HepG2 (cell line): ENCODE results near the gene SGCE. TPM values are rescaled to one million over a fixed set of nuclear protein-coding genes. Genes with fewer than 3 reads are reported as not detected.

Experiments used
- KDM2A ChIP-seq: sonication (generic); formaldehyde crosslinking; IDR thresholded peaks from 2 replicates; pipeline ENCODE4 v1.4.0; 2020; ENCODE audit warnings: low read depth, missing genetic modification reagents, borderline replicate concordance
- KIAA2018 ChIP-seq: sonication (generic); formaldehyde crosslinking; IDR thresholded peaks from 2 replicates; pipeline ENCODE4 v1.5.0; 2020; ENCODE audit warnings: mild to moderate bottlenecking, missing genetic modification reagents, borderline replicate concordance
- RXRB ChIP-seq: IDR thresholded peaks from 2 replicates; pipeline ENCODE4 v1.6.1; 2016; ENCODE audit warnings: borderline replicate concordance, missing genetic modification reagents, missing compliant biosample characterization
- ZFP91 ChIP-seq: sonication (generic); formaldehyde crosslinking; IDR thresholded peaks from 2 replicates; pipeline ENCODE4 v1.9.0; 2022; ENCODE audit warnings: missing genetic modification reagents, mild to moderate bottlenecking, borderline replicate concordance
- ZNF205 ChIP-seq: IDR thresholded peaks from 2 replicates; pipeline ENCODE4 v1.6.1; 2018; ENCODE audit warnings: missing biosample characterization, missing genetic modification reagents
- ZNF407 ChIP-seq: sonication (generic); formaldehyde crosslinking; IDR thresholded peaks from one replicate; pipeline ENCODE4 v1.5.1; 2020; ENCODE audit warnings: mild to moderate bottlenecking, missing genetic modification reagents; ENCODE audit errors: not compliant biosample characterization
- ZNF775 ChIP-seq: sonication (generic); formaldehyde crosslinking; IDR thresholded peaks from 2 replicates; pipeline ENCODE4 v1.4.0; 2020; ENCODE audit warnings: missing genetic modification reagents, mild to moderate bottlenecking, moderate library complexity, borderline replicate concordance
- polyA plus RNA-seq, 8 experiments: library from polyadenylated mRNA; depleted of rRNA in 3 of 8; stranded (reverse) in 7 of 8; unstranded in 1 of 8; fragments of >200 nt; fragmentation: Illumina TruSeq in 4 of 8; extraction: Trizol in 4 of 8; gene quantifications; 2 replicates each; pipeline versions ENCODE4 v1.2.1 to v1.2.3, GENCODE V29; 2011 to 2016; ENCODE audit warnings: low read depth in 4 of 8, missing spikeins in 1 of 8, mixed read lengths in 1 of 8; ENCODE audit not compliant: insufficient read depth in 1 of 8
- total RNA-seq, 5 experiments: library from RNA; depleted of rRNA; stranded (reverse); fragments of >200 nt; fragmentation: Illumina TruSeq; extraction: Trizol; gene quantifications; 2 replicates each; pipeline ENCODE4 v1.2.3, GENCODE V29; 2016; ENCODE audit warnings: low read depth in 1 of 5

The SGCE gene
- total and polyA plus RNA-seq, 2 of the 13 experiments (the other 11 are each of a cell fraction or from before 2014, with no cell fraction given), result 52.3 to 71.1 TPM

- TF ChIP-seq ZNF407 (peak; percentile 48), KDM2A (CRISPR knock-in tag) (peak; percentile 34), ZNF775 (CRISPR knock-in tag) (0 out of 2 replicates have a peak, but pooled peaks have one; percentile 75), KIAA2018 (no peak), RXRB (CRISPR knock-in tag) (peak; percentile 39; the same call in 1 of the 2 replicates), ZNF205 (CRISPR knock-in tag) (0 out of 2 replicates have a peak, but pooled peaks have one; percentile 33), ZFP91 (CRISPR knock-in tag) (peak; percentile 30; the same call in 1 of the 2 replicates)
These were observed at the start of gene SGCE (continued) for GRCh38 chr7:94655848-94656657.
